CD8-positive, alpha-beta memory T cell (primary cell): ENCODE measurements around the gene LCA5L. TPM values are rescaled to one million over a fixed set of nuclear protein-coding genes. Genes with fewer than 3 reads are reported as not detected.
A peak's percentile ranks its signal among the peaks of the same experiment; 100 is the strongest.

Experiments used
- CTCF ChIA-PET: fragments of 350-600 bp; sonication (Branson Sonifier 250); formaldehyde crosslinking; loops from one replicate; lab custom pipeline; 2021; ENCODE audit warnings: antibody characterized with exemption; lab: Charles Lee
- POLR2A ChIA-PET: fragments of 350-600 bp; sonication (Branson Sonifier 250); formaldehyde crosslinking; loops from one replicate; lab custom pipeline; 2021; ENCODE audit warnings: antibody characterized with exemption; lab: Charles Lee
- DNase-seq, 5 donors: peaks; one replicate each; pipeline versions ENCODE4 v3.0.0 to v3.0.0-alpha.2; 2020 to 2022; ENCODE audit warnings: mixed read lengths in 1 of 5
- H3K27ac ChIP-seq: one replicate; pipeline ENCODE4 v1.7.0; 2013; ENCODE audit warnings: low read depth, mild to moderate bottlenecking, low read length, moderate library complexity
- H3K27me3 ChIP-seq: 2 replicates; pipeline ENCODE4 v1.7.0; 2013; ENCODE audit warnings: low read length, mild to moderate bottlenecking; ENCODE audit not compliant: insufficient read depth, poor library complexity, severe bottlenecking
- H3K36me3 ChIP-seq: 2 replicates; pipeline ENCODE4 v1.7.0; 2013; ENCODE audit warnings: mild to moderate bottlenecking, low read length, moderate library complexity; ENCODE audit not compliant: insufficient read depth
- H3K4me1 ChIP-seq: 2 replicates; pipeline ENCODE4 v1.7.0; 2013; ENCODE audit warnings: mild to moderate bottlenecking, low read length, moderate library complexity; ENCODE audit not compliant: insufficient read depth
- H3K4me3 ChIP-seq: 2 replicates; pipeline ENCODE4 v1.7.0; 2013; ENCODE audit warnings: mild to moderate bottlenecking, low read length
- H3K9me3 ChIP-seq: 2 replicates; pipeline ENCODE4 v1.7.0; 2013; ENCODE audit warnings: mild to moderate bottlenecking, low read length
- H3K27ac Mint-ChIP-seq, 8 donors: one replicate each; pipeline ENCODE4 v1.8.0; 2020 to 2021; ENCODE audit warnings: mixed read lengths in 8 of 8, mild to moderate bottlenecking in 6 of 8, inconsistent platforms in 3 of 8, moderate library complexity in 3 of 8
- H3K27me3 Mint-ChIP-seq, 2 donors: one replicate each; pipeline ENCODE4 v1.8.0; 2020 to 2021; ENCODE audit warnings: mixed read lengths in 2 of 2, mild to moderate bottlenecking in 1 of 2, moderate library complexity in 1 of 2
- H3K36me3 Mint-ChIP-seq, 3 donors: one replicate each; pipeline ENCODE4 v1.8.0; 2020 to 2021; ENCODE audit warnings: mixed read lengths in 3 of 3, inconsistent platforms in 1 of 3, mild to moderate bottlenecking in 1 of 3
- H3K4me1 Mint-ChIP-seq, 3 donors: one replicate each; pipeline ENCODE4 v1.8.0; 2020 to 2021; ENCODE audit warnings: mixed read lengths in 3 of 3, inconsistent platforms in 1 of 3, mild to moderate bottlenecking in 1 of 3
- H3K4me3 Mint-ChIP-seq, 7 donors: one replicate each; pipeline ENCODE4 v1.8.0; 2020 to 2021; ENCODE audit warnings: mixed read lengths in 7 of 7, mild to moderate bottlenecking in 6 of 7, moderate library complexity in 4 of 7, inconsistent platforms in 2 of 7
- H3K9me3 Mint-ChIP-seq, 5 donors: one replicate each; pipeline ENCODE4 v1.8.0; 2020 to 2022; ENCODE audit warnings: mixed read lengths in 5 of 5, mild to moderate bottlenecking in 3 of 5, moderate library complexity in 2 of 5, inconsistent platforms in 1 of 5
- polyA plus RNA-seq: library from polyadenylated mRNA; unstranded; fragments of 300-500 nt; fragmentation: Illumina TruSeq; gene quantifications from one replicate; pipeline ENCODE4 v1.2.3, GENCODE V29; 2021
- total RNA-seq, 2 experiments: library from RNA; stranded (reverse); gene quantifications; one replicate each; pipeline ENCODE4 v1.2.3, GENCODE V29; 2021

LCA5L gene
- total and polyA plus RNA-seq, 3 experiments from 2014 or later: 0.13 to 0.33 (median 0.25) TPM

GRCh38 chr21:39390212-39390765 is 55.3 kb downstream of the LCA5L start:
- POLR2A ChIA-PET: no interaction called here
- Mint-ChIP-seq H3K9me3 (no peaks in the 10 kb centered on the region), H3K27me3 (peaks cover 0 to 2% of the 10 kb centered on the region in 2 donors), H3K27ac (peak overlapping the region in 2 of 8 donors; percentile 43 to 92), H3K4me3 (no peak overlapping the region), H3K4me1 (peaks cover 21 to 37% (median 29%) of the 10 kb centered on the region in 3 donors), H3K36me3 (peaks cover 0 to 43% (median 11%) of the 10 kb centered on the region in 3 donors)
- H3K27me3 ChIP-seq: no peaks in the 10 kb centered on the region
- no peaks in the 10 kb centered on the region for H3K9me3 ChIP-seq
- CTCF ChIA-PET: interaction anchor here (0.8 to 1.7 kb wide), 4 partner anchors 17 to 207 kb away, joined by 3 to 5 read pairs (median 3); partner anchors contain the start of gene PSMG1
- no peak for DNase-seq
- no peak overlapping the region for H3K27ac ChIP-seq
- no peak overlapping the region for H3K4me3 ChIP-seq
- H3K4me1 ChIP-seq: peaks cover 4% of the 10 kb centered on the region
- H3K36me3 ChIP-seq: peaks cover 22% of the 10 kb centered on the region

GRCh38 chr21:39388811-39389155 is 56.8 kb downstream of the LCA5L start:
- POLR2A ChIA-PET: no interaction called here

GRCh38 chr21:39388038-39388810 is 57.4 kb downstream of the LCA5L start:
- H3K36me3 ChIP-seq: peaks cover 14% of the 10 kb centered on the region
- CTCF ChIA-PET: interaction anchor here (0.8 to 2.9 kb wide), 12 partner anchors 10 to 200 kb away, joined by 3 to 13 read pairs (median 3); partner anchors contain the start of gene BRWD1
- no peaks in the 10 kb centered on the region for H3K9me3 ChIP-seq
- H3K27ac ChIP-seq: peak overlapping the region; percentile 76
- Mint-ChIP-seq H3K9me3 (no peaks in the 10 kb centered on the region), H3K4me3 (peak overlapping the region; percentile 88 to 93 (median 91)), H3K27me3 (peaks cover 0 to 2% of the 10 kb centered on the region in 2 donors), H3K4me1 (peaks cover 26 to 46% (median 39%) of the 10 kb centered on the region in 3 donors), H3K27ac (peak overlapping the region; percentile 68 to 97 (median 94)), H3K36me3 (peaks cover 0 to 28% (median 8%) of the 10 kb centered on the region in 3 donors)
- H3K4me3 ChIP-seq: peak overlapping the region; percentile 71
- peaks cover 4% of the 10 kb centered on the region for H3K4me1 ChIP-seq
- POLR2A ChIA-PET: interaction anchor here (1.3 to 1.6 kb wide), 4 partner anchors 40 to 1824 kb away, joined by 3 to 13 read pairs (median 8); partner anchors contain the start of genes BRWD1, HMGN1 and PSMG1
- DNase-seq: peak; percentile 79 to 91 (median 86)
- no peaks in the 10 kb centered on the region for H3K27me3 ChIP-seq

More at GRCh38 chr21:39388811-39389155, 56.8 kb downstream of the LCA5L start:
- Histone ChIP-seq H3K4me3 (peak overlapping the region; percentile 71), H3K36me3 (peaks cover 19% of the 10 kb centered on the region), H3K27me3 (no peaks in the 10 kb centered on the region), H3K4me1 (peaks cover 4% of the 10 kb centered on the region), H3K27ac (no peak overlapping the region), H3K9me3 (no peaks in the 10 kb centered on the region)
- peak overlapping the region in 6 of 8 donors; percentile 21 to 92 (median 61) for H3K27ac Mint-ChIP-seq
- peaks cover 26 to 46% (median 39%) of the 10 kb centered on the region in 3 donors for H3K4me1 Mint-ChIP-seq
- no peak for DNase-seq
- H3K4me3 Mint-ChIP-seq: peak overlapping the region; percentile 88 to 93 (median 91)
- CTCF ChIA-PET: no interaction called here
- H3K9me3 Mint-ChIP-seq: no peaks in the 10 kb centered on the region
- peaks cover 0 to 32% (median 8%) of the 10 kb centered on the region in 3 donors for H3K36me3 Mint-ChIP-seq
- peaks cover 0 to 2% of the 10 kb centered on the region in 2 donors for H3K27me3 Mint-ChIP-seq

GRCh38 chr21:39387461-39388037 is 58.0 kb downstream of the LCA5L start:
- H3K4me1 ChIP-seq: peaks cover 4% of the 10 kb centered on the region
- no peaks in the 10 kb centered on the region for H3K27me3 ChIP-seq
- Mint-ChIP-seq H3K4me1 (peaks cover 27 to 48% (median 39%) of the 10 kb centered on the region in 3 donors), H3K9me3 (no peaks in the 10 kb centered on the region), H3K27ac (peak overlapping the region; percentile 90 to 97 (median 95)), H3K36me3 (peaks cover 0 to 23% (median 4%) of the 10 kb centered on the region in 3 donors), H3K4me3 (peak overlapping the region; percentile 88 to 93 (median 91)), H3K27me3 (peaks cover 0 to 2% of the 10 kb centered on the region in 2 donors)
- POLR2A ChIA-PET: interaction anchor here (0.5 to 1.6 kb wide), 7 partner anchors 11 to 1824 kb away, joined by 3 to 13 read pairs (median 5); partner anchors contain the start of genes BRWD1, HMGN1 and PSMG1
- H3K4me3 ChIP-seq: peak overlapping the region; percentile 71
- H3K27ac ChIP-seq: peak overlapping the region; percentile 76
- peak; percentile 85 to 95 (median 88) for DNase-seq
- CTCF ChIA-PET: interaction anchor here (0.7 to 2.9 kb wide), 13 partner anchors 9 to 204 kb away, joined by 3 to 13 read pairs (median 3); partner anchors contain the start of genes BRWD1 and PSMG1
- peaks cover 8% of the 10 kb centered on the region for H3K36me3 ChIP-seq
- H3K9me3 ChIP-seq: no peaks in the 10 kb centered on the region

GRCh38 chr21:39386899-39387298 is 58.7 kb downstream of the LCA5L start:
- Histone ChIP-seq H3K27me3 (no peaks in the 10 kb centered on the region), H3K9me3 (no peaks in the 10 kb centered on the region), H3K36me3 (peaks cover 1% of the 10 kb centered on the region), H3K4me3 (peak overlapping the region; percentile 62), H3K27ac (peak overlapping the region; percentile 76), H3K4me1 (peaks cover 4% of the 10 kb centered on the region)
- Mint-ChIP-seq H3K27ac (peak overlapping the region; percentile 54 to 97 (median 94)), H3K9me3 (no peaks in the 10 kb centered on the region), H3K36me3 (peaks cover 0 to 21% (median 5%) of the 10 kb centered on the region in 3 donors), H3K4me3 (peak overlapping the region in 6 of 7 donors; percentile 88 to 93 (median 90)), H3K27me3 (peaks cover 0 to 2% of the 10 kb centered on the region in 2 donors), H3K4me1 (peaks cover 32 to 53% (median 45%) of the 10 kb centered on the region in 3 donors)
- ChIA-PET CTCF (interaction anchor here (1.2 to 2.9 kb wide), 5 partner anchors 13 to 74 kb away, joined by 3 to 13 read pairs (median 11); partner anchors contain the start of gene BRWD1), POLR2A (interaction anchor here (0.5 to 1.6 kb wide), 5 partner anchors 11 to 1823 kb away, joined by 3 to 13 read pairs (median 6); partner anchors contain the start of genes BRWD1, HMGN1 and PSMG1)
- no peak for DNase-seq

- DNase-seq: peak in 1 of 5 donors; percentile 53
- H3K4me1 ChIP-seq: peaks cover 10% of the 10 kb centered on the region
- H3K36me3 ChIP-seq: no peaks in the 10 kb centered on the region
- peak overlapping the region; percentile 50 to 77 (median 69) for H3K4me3 Mint-ChIP-seq
- peaks cover 34 to 57% (median 49%) of the 10 kb centered on the region in 3 donors for H3K4me1 Mint-ChIP-seq
- peaks cover 0 to 2% of the 10 kb centered on the region in 2 donors for H3K27me3 Mint-ChIP-seq
- POLR2A ChIA-PET: interaction anchor here (1.0 kb wide), 1 partner anchor 38 kb away, joined by 3 read pairs; no protein-coding TSS in a partner anchor
- no peaks in the 10 kb centered on the region for H3K9me3 Mint-ChIP-seq
- no peaks in the 10 kb centered on the region for H3K27me3 ChIP-seq
- H3K36me3 Mint-ChIP-seq: peaks cover 0 to 14% (median 4%) of the 10 kb centered on the region in 3 donors
- no peaks in the 10 kb centered on the region for H3K9me3 ChIP-seq
- peak overlapping the region; percentile 24 for H3K27ac ChIP-seq
- CTCF ChIA-PET: interaction anchor here (1.7 to 2.9 kb wide), 2 partner anchors 9 to 73 kb away, joined by 3 to 11 read pairs; partner anchors contain the start of gene BRWD1
- no peak overlapping the region for H3K4me3 ChIP-seq
- H3K27ac Mint-ChIP-seq: peak overlapping the region in 6 of 8 donors; percentile 29 to 84 (median 60)
Observed at GRCh38 chr21:39386194-39386593, 59.4 kb downstream of the LCA5L start.
